ENCODE data around the gene OLFML2B. TPM values are rescaled to one million over a fixed set of nuclear protein-coding genes. Genes with fewer than 3 reads are reported as not detected.

Gene OLFML2B
- total RNA-seq, 1 experiment from 2014 or later, result 1.4 TPM

- Histone ChIP-seq H3K23me2 (ENCODE audit: insufficient read length, low read depth, low read length, poor library complexity, severe bottlenecking) (no peaks in the 10 kb centered on the region), H3K4ac (ENCODE audit: low read depth, low read length) (no peak overlapping the region), H3K56ac (ENCODE audit: insufficient read length, low read depth, low read length) (no peak overlapping the region), H3K18ac (ENCODE audit: insufficient read length, low read depth, low read length) (no peak overlapping the region), H4K8ac (replicated peaks; ENCODE audit: insufficient read length, low read depth, low read length) (no peak overlapping the region), H3K9ac (ENCODE audit: extremely low read depth, insufficient read length, low read length) (no peak overlapping the region), H3K14ac (ENCODE audit: insufficient read depth, low read length) (no peak overlapping the region), H3T11ph (ENCODE audit: low read length) (no peak overlapping the region), H3K27me3 (ENCODE audit: insufficient read depth, low read length) (no peaks in the 10 kb centered on the region), H4K91ac (ENCODE audit: insufficient read length, low read depth, low read length) (no peak overlapping the region), H3K23ac (ENCODE audit: insufficient read length, low read depth, low read length) (no peak overlapping the region), H3K9me3 (ENCODE audit: control insufficient read depth, low read depth, low read length) (no peaks in the 10 kb centered on the region), H3K79me1 (ENCODE audit: insufficient read depth, low read depth, low read length, poor library complexity, severe bottlenecking) (no peaks in the 10 kb centered on the region), H4K5ac (ENCODE audit: insufficient read length, low read depth, low read length) (no peak overlapping the region), H2BK5ac (ENCODE audit: insufficient read length, low read length) (no peak overlapping the region), H3K4me1 (ENCODE audit: insufficient read depth, low read length) (no peaks in the 10 kb centered on the region; the same call in 1 of the 2 replicates), H2AFZ (ENCODE audit: low read length) (no peak overlapping the region), H3K27ac (ENCODE audit: insufficient read length, low read depth, low read length) (no peak overlapping the region), H2BK12ac (ENCODE audit: insufficient read length, low read depth, low read length) (no peak overlapping the region), H2AK5ac (ENCODE audit: insufficient read length, low read length) (no peak overlapping the region), H4K20me1 (ENCODE audit: control insufficient read depth, insufficient read depth, insufficient read length) (no peaks in the 10 kb centered on the region), H2BK120ac (ENCODE audit: low read depth, low read length, poor library complexity, severe bottlenecking) (no peak overlapping the region), H2BK20ac (ENCODE audit: low read depth, low read length, poor library complexity, severe bottlenecking) (no peak overlapping the region), H3K79me2 (ENCODE audit: insufficient read depth, low read length) (no peaks in the 10 kb centered on the region), H3K4me2 (ENCODE audit: insufficient read depth, insufficient read length, low read length) (no peak overlapping the region), H2BK15ac (ENCODE audit: low read depth, low read length) (no peak overlapping the region)
- no peak overlapping the region; a peak in 1 of 7 replicates for H3K27ac Mint-ChIP-seq
- no peaks in the 10 kb centered on the region for H3K36me3 Mint-ChIP-seq (ENCODE audit: insufficient read depth in 1 of 3, low read depth in 3 of 3)
- no peaks in the 10 kb centered on the region for H3K9me3 Mint-ChIP-seq
- no peak overlapping the region for H3K4me3 Mint-ChIP-seq
- no peak for TF ChIP-seq CTCF (conservative IDR thresholded peaks at IDR 0.05)
- no peaks in the 10 kb centered on the region for H3K27me3 Mint-ChIP-seq (ENCODE audit: low read depth)
- no peak for DNase-seq
- WGBS (ENCODE audit: extremely low coverage, insufficient read length, low lambda C conversion rate), result no CpG with 5 or more reads among the region's 3 CpGs
- H3K4me1 Mint-ChIP-seq, result peaks cover 5 to 12% of the 10 kb centered on the region in 2 experiments
These were observed 82.6 kb downstream of the OLFML2B start for GRCh38 chr1:161940866-161941591.

All from H9 (cell line).